Esophagus squamous epithelium (tissue), 5 donors: ENCODE measurements around the gene BACH2. TPM values are rescaled to one million over a fixed set of nuclear protein-coding genes. Genes with fewer than 3 reads are reported as not detected.

Source experiments
- DNase-seq: peaks from one replicate; lab custom pipeline; 2025; lab: John Stamatoyannopoulos, UW
- H3K27ac ChIP-seq, 4 donors: fragments of 200-600 bp; sonication (generic); one replicate each; pipeline ENCODE4 v1.5.1; 2016 to 2019; ENCODE audit warnings: mild to moderate bottlenecking in 1 of 4
- H3K27me3 ChIP-seq, 4 donors: fragments of 200-600 bp; sonication (generic); 1 replicate in 3 of 4; 2 replicates in 1 of 4; pipeline versions ENCODE4 v1.5.1 to v1.6.0; 2017 to 2021; ENCODE audit warnings: antibody characterized with exemption in 1 of 4
- H3K36me3 ChIP-seq, 3 donors: fragments of 200-600 bp; sonication (generic); one replicate each; pipeline ENCODE4 v1.5.1; 2016 to 2019
- H3K4me1 ChIP-seq, 3 donors: fragments of 200-600 bp; sonication (generic); one replicate each; pipeline ENCODE4 v1.5.1; 2017 to 2019
- H3K4me3 ChIP-seq, 4 donors: fragments of 200-600 bp; sonication (generic); 1 replicate in 3 of 4; 2 replicates in 1 of 4; pipeline ENCODE4 v1.5.1; 2016 to 2019; ENCODE audit warnings: mild to moderate bottlenecking in 2 of 4, moderate library complexity in 1 of 4
- H3K9me3 ChIP-seq, 3 donors: fragments of 200-600 bp; sonication (generic); one replicate each; pipeline ENCODE4 v1.5.1; 2016 to 2019
- POLR2A ChIP-seq, 4 donors: fragments of 450-650 bp; IDR thresholded peaks; one replicate each; pipeline ENCODE4 v1.6.1; 2017; ENCODE audit warnings: antibody characterized with exemption in 4 of 4, mild to moderate bottlenecking in 4 of 4, moderate library complexity in 3 of 4
- WGBS, 2 donors: methylation state at CpG; one replicate each; pipeline ENCODE4 v1.1.5; 2018; 5-methylcytosine and 5-hydroxymethylcytosine counted together
- intact Hi-C: fragments of 100-400 bp; cut with DNase I; formaldehyde crosslinking; loops from one replicate; pipeline ENCODE4 v1.15.0; 2022
- total RNA-seq, 4 donors: library from RNA; depleted of rRNA; stranded (reverse); fragments of >200 nt; gene quantifications; one replicate each; pipeline ENCODE4 v1.1.0, GENCODE V29; 2016
- TF ChIP-seq, protein P1 (sequence below), 6 experiments: fragments of 450-650 bp in 4 of 6; fragments of 200-600 bp in 2 of 6; sonication (generic) in 2 of 6; IDR thresholded peaks; one replicate each; pipeline ENCODE4 v1.5.1; 2016 to 2019; ENCODE audit warnings: antibody characterized with exemption in 6 of 6, mild to moderate bottlenecking in 4 of 6, moderate library complexity in 4 of 6
- donor health status: DM: yes; HTN: yes; CAD: no.

The BACH2 gene
- total RNA-seq, 4 donors from 2014 or later = 0.22 to 6.1 (median 0.66) TPM

- Histone ChIP-seq H3K27ac (peak overlapping the region in 1 of 4 donors; percentile 64), H3K4me1 (peaks cover 16 to 52% (median 23%) of the 10 kb centered on the region in 3 donors), H3K4me3 (no peak overlapping the region), H3K9me3 (peaks cover 0 to 10% (median 10%) of the 10 kb centered on the region in 3 donors), H3K27me3 (no peaks in the 10 kb centered on the region), H3K36me3 (no peaks in the 10 kb centered on the region)
- no peak for DNase-seq
- intact Hi-C loops = no loop called here
- no peak for TF ChIP-seq POLR2A (IDR thresholded peaks at IDR 0.05)
- TF ChIP-seq, protein P1, sequence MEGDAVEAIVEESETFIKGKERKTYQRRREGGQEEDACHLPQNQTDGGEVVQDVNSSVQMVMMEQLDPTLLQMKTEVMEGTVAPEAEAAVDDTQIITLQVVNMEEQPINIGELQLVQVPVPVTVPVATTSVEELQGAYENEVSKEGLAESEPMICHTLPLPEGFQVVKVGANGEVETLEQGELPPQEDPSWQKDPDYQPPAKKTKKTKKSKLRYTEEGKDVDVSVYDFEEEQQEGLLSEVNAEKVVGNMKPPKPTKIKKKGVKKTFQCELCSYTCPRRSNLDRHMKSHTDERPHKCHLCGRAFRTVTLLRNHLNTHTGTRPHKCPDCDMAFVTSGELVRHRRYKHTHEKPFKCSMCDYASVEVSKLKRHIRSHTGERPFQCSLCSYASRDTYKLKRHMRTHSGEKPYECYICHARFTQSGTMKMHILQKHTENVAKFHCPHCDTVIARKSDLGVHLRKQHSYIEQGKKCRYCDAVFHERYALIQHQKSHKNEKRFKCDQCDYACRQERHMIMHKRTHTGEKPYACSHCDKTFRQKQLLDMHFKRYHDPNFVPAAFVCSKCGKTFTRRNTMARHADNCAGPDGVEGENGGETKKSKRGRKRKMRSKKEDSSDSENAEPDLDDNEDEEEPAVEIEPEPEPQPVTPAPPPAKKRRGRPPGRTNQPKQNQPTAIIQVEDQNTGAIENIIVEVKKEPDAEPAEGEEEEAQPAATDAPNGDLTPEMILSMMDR (IDR thresholded peaks at IDR 0.05) = no peak
- WGBS, 2 donors = 93 to 97% methylated on average over 4 of the region's 4 CpGs
Measured at GRCh38 chr6:90221403-90221802, 75.2 kb downstream of the BACH2 start.

- Histone ChIP-seq H3K4me1 (peaks cover 19 to 63% (median 23%) of the 10 kb centered on the region in 3 donors), H3K9me3 (peaks cover 0 to 10% (median 10%) of the 10 kb centered on the region in 3 donors), H3K4me3 (no peak overlapping the region), H3K36me3 (no peaks in the 10 kb centered on the region), H3K27me3 (no peaks in the 10 kb centered on the region), H3K27ac (peak overlapping the region in 2 of 4 donors; percentile 92)
- intact Hi-C loops = no loop called here
- TF ChIP-seq, protein P1 (IDR thresholded peaks at IDR 0.05) = no peak
- no peak for TF ChIP-seq POLR2A (IDR thresholded peaks at IDR 0.05)
- no peak for DNase-seq
- 23 to 47% methylated on average over 1 of the region's 1 CpG for WGBS, 2 donors
Measured at GRCh38 chr6:90220273-90220672, 76.4 kb downstream of the BACH2 start.

- 33 to 35% methylated on average over 14 of the region's 14 CpGs for WGBS, 2 donors
- peaks cover 19 to 63% (median 23%) of the 10 kb centered on the region in 3 donors for H3K4me1 ChIP-seq
Measured at GRCh38 chr6:90219209-90219985, 77.2 kb downstream of the BACH2 start.

DNA sequence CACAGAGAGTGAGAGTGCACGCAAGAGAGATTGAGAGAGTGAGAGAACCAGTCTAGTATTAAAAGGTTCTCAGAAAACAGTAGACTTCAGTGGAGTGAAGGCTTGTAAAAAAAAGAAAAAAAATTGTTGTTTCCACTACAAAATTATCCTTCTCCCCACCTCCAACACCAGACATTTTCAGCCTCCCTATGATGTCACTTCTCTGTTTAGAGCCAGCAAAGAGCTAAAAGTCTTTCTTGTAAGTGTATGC lies 77.8 kb downstream of the BACH2 start:
- DNase-seq = no peak
- H3K27me3 ChIP-seq = no peaks in the 10 kb centered on the region
- H3K4me3 ChIP-seq = peak overlapping the region in 3 of 4 donors; percentile 28 to 36 (median 34)
- peaks cover 19 to 63% (median 23%) of the 10 kb centered on the region in 3 donors for H3K4me1 ChIP-seq
- H3K27ac ChIP-seq = peak overlapping the region; percentile 84 to 92 (median 90)
- intact Hi-C loops = no loop called here
- peaks cover 0 to 10% (median 10%) of the 10 kb centered on the region in 3 donors for H3K9me3 ChIP-seq
- H3K36me3 ChIP-seq = no peaks in the 10 kb centered on the region
- 7 to 8% methylated on average over 1 of the region's 1 CpG for WGBS, 2 donors
- TF ChIP-seq POLR2A (IDR thresholded peaks at IDR 0.05) = no peak
- TF ChIP-seq, protein P1 (IDR thresholded peaks at IDR 0.05) = no peak

More at GRCh38 chr6:90219209-90219985, 77.2 kb downstream of the BACH2 start:
- no peaks in the 10 kb centered on the region for H3K36me3 ChIP-seq
- H3K9me3 ChIP-seq = peaks cover 0 to 10% (median 10%) of the 10 kb centered on the region in 3 donors
- peak overlapping the region; percentile 84 to 92 (median 90) for H3K27ac ChIP-seq
- TF ChIP-seq, protein P1 (IDR thresholded peaks at IDR 0.05) = no peak
- no peak for TF ChIP-seq POLR2A (IDR thresholded peaks at IDR 0.05)
- H3K27me3 ChIP-seq = no peaks in the 10 kb centered on the region
- H3K4me3 ChIP-seq = peak overlapping the region in 3 of 4 donors; percentile 28 to 36 (median 34)
- DNase-seq = no peak
- intact Hi-C loops = no loop called here

GRCh38 chr6:90217506-90218127 lies 79.0 kb downstream of the BACH2 start:
- no peaks in the 10 kb centered on the region for H3K9me3 ChIP-seq
- 40 to 50% methylated on average over 6 of the region's 6 CpGs for WGBS, 2 donors
- intact Hi-C loops = no loop called here
- H3K36me3 ChIP-seq = no peaks in the 10 kb centered on the region
- H3K4me1 ChIP-seq = peaks cover 19 to 63% (median 23%) of the 10 kb centered on the region in 3 donors
- no peak for DNase-seq
- H3K4me3 ChIP-seq = peak overlapping the region; percentile 4 to 38 (median 32)
- TF ChIP-seq POLR2A (IDR thresholded peaks at IDR 0.05) = no peak
- TF ChIP-seq, protein P1 (IDR thresholded peaks at IDR 0.05) = no peak
- H3K27me3 ChIP-seq = no peaks in the 10 kb centered on the region
- peak overlapping the region; percentile 66 to 92 (median 88) for H3K27ac ChIP-seq
